HepG2 (cell line): ENCODE results near the gene CKS1B. TPM values are rescaled to one million over a fixed set of nuclear protein-coding genes. Genes with fewer than 3 reads are reported as not detected.

Experiments
- BCL3 ChIP-seq: sonication (generic); formaldehyde crosslinking; IDR thresholded peaks from 2 replicates; pipeline ENCODE4 v1.5.1; 2020; ENCODE audit warnings: mild to moderate bottlenecking, missing genetic modification reagents, moderate library complexity
- GTF3A ChIP-seq: sonication (generic); formaldehyde crosslinking; conservative IDR thresholded peaks from 2 replicates; pipeline ENCODE4 v1.4.0; 2020; ENCODE audit warnings: mild to moderate bottlenecking, missing genetic modification reagents
- KMT2B ChIP-seq: IDR thresholded peaks from 2 replicates; pipeline ENCODE4 v1.6.1; 2016; ENCODE audit warnings: missing genetic modification reagents, missing compliant biosample characterization
- RBAK ChIP-seq: sonication (generic); formaldehyde crosslinking; IDR thresholded peaks from 2 replicates; pipeline ENCODE4 v1.5.1; 2020; ENCODE audit warnings: mild to moderate bottlenecking, missing genetic modification reagents
- SMARCC2 ChIP-seq: fragments of 450-650 bp; IDR thresholded peaks from 2 replicates; pipeline ENCODE4 v1.6.1; 2017; ENCODE audit warnings: antibody characterized with exemption, mild to moderate bottlenecking
- TCF7L2 ChIP-seq: IDR thresholded peaks from 2 replicates; pipeline ENCODE4 v1.6.1; 2011; ENCODE audit warnings: mild to moderate bottlenecking, low read depth, low read length, moderate library complexity
- WIZ ChIP-seq: sonication (generic); formaldehyde crosslinking; IDR thresholded peaks from 2 replicates; pipeline ENCODE4 v1.5.1; 2020; ENCODE audit warnings: mild to moderate bottlenecking, missing genetic modification reagents
- YEATS4 ChIP-seq: sonication (generic); formaldehyde crosslinking; IDR thresholded peaks from 2 replicates; pipeline ENCODE4 v1.4.0; 2020; ENCODE audit warnings: missing genetic modification reagents, borderline replicate concordance
- ZBTB3 ChIP-seq: sonication (generic); formaldehyde crosslinking; IDR thresholded peaks from 2 replicates; pipeline ENCODE4 v1.4.0; 2020; ENCODE audit warnings: low read depth, mild to moderate bottlenecking, moderate library complexity, missing genetic modification reagents, borderline replicate concordance
- ZNF264 ChIP-seq: sonication (generic); formaldehyde crosslinking; IDR thresholded peaks from 2 replicates; pipeline ENCODE4 v1.4.0; 2020; ENCODE audit warnings: missing genetic modification reagents
- ZNF33B ChIP-seq: sonication (generic); formaldehyde crosslinking; IDR thresholded peaks from 2 replicates; pipeline ENCODE4 v1.5.1; 2020; ENCODE audit warnings: mild to moderate bottlenecking, missing genetic modification reagents
- ZNF484 ChIP-seq: sonication (generic); formaldehyde crosslinking; IDR thresholded peaks from 2 replicates; pipeline ENCODE4 v1.5.1; 2020; ENCODE audit warnings: mild to moderate bottlenecking, low read depth, missing genetic modification reagents, borderline replicate concordance
- ZSCAN9 ChIP-seq: IDR thresholded peaks from 2 replicates; pipeline ENCODE4 v1.6.1; 2016; ENCODE audit warnings: borderline replicate concordance
- polyA plus RNA-seq, 8 experiments: library from polyadenylated mRNA; depleted of rRNA in 3 of 8; stranded (reverse) in 7 of 8; unstranded in 1 of 8; fragments of >200 nt; fragmentation: Illumina TruSeq in 4 of 8; extraction: Trizol in 4 of 8; gene quantifications; 2 replicates each; pipeline versions ENCODE4 v1.2.1 to v1.2.3, GENCODE V29; 2011 to 2016; ENCODE audit warnings: low read depth in 4 of 8, missing spikeins in 1 of 8, mixed read lengths in 1 of 8; ENCODE audit not compliant: insufficient read depth in 1 of 8
- total RNA-seq, 5 experiments: library from RNA; depleted of rRNA; stranded (reverse); fragments of >200 nt; fragmentation: Illumina TruSeq; extraction: Trizol; gene quantifications; 2 replicates each; pipeline ENCODE4 v1.2.3, GENCODE V29; 2016; ENCODE audit warnings: low read depth in 1 of 5
- TF ChIP-seq, protein P1 (sequence below): sonication (generic); formaldehyde crosslinking; IDR thresholded peaks from 2 replicates; pipeline ENCODE4 v1.4.0; 2020; ENCODE audit warnings: missing genetic modification reagents
- TF ChIP-seq, protein P2 (sequence below): IDR thresholded peaks from 2 replicates; pipeline ENCODE4 v1.6.1; 2016; ENCODE audit warnings: low read depth, missing genetic modification reagents, missing compliant biosample characterization
- TF ChIP-seq, protein P3 (sequence below): sonication (generic); formaldehyde crosslinking; IDR thresholded peaks from 2 replicates; pipeline ENCODE4 v1.8.0; 2022; ENCODE audit warnings: mild to moderate bottlenecking, missing genetic modification reagents; ENCODE audit not compliant: insufficient replicate concordance
- TF ChIP-seq, protein P4 (sequence below): sonication (generic); formaldehyde crosslinking; IDR thresholded peaks from 2 replicates; pipeline ENCODE4 v1.5.0; 2020; ENCODE audit warnings: missing genetic modification reagents

CKS1B gene
- total and polyA plus RNA-seq, 2 of the 13 experiments (the other 11 are each of a cell fraction or from before 2014, with no cell fraction given) = 217 to 222 TPM

- TF ChIP-seq, protein P1, sequence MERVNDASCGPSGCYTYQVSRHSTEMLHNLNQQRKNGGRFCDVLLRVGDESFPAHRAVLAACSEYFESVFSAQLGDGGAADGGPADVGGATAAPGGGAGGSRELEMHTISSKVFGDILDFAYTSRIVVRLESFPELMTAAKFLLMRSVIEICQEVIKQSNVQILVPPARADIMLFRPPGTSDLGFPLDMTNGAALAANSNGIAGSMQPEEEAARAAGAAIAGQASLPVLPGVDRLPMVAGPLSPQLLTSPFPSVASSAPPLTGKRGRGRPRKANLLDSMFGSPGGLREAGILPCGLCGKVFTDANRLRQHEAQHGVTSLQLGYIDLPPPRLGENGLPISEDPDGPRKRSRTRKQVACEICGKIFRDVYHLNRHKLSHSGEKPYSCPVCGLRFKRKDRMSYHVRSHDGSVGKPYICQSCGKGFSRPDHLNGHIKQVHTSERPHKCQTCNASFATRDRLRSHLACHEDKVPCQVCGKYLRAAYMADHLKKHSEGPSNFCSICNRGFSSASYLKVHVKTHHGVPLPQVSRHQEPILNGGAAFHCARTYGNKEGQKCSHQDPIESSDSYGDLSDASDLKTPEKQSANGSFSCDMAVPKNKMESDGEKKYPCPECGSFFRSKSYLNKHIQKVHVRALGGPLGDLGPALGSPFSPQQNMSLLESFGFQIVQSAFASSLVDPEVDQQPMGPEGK (CRISPR knock-in tag) = peak; percentile 38; the same call in 1 of the 2 replicates
- 0 out of 2 replicates have a peak, but pooled peaks have one; percentile 21 for TF ChIP-seq ZNF264 (CRISPR knock-in tag)
- TF ChIP-seq, protein P2, sequence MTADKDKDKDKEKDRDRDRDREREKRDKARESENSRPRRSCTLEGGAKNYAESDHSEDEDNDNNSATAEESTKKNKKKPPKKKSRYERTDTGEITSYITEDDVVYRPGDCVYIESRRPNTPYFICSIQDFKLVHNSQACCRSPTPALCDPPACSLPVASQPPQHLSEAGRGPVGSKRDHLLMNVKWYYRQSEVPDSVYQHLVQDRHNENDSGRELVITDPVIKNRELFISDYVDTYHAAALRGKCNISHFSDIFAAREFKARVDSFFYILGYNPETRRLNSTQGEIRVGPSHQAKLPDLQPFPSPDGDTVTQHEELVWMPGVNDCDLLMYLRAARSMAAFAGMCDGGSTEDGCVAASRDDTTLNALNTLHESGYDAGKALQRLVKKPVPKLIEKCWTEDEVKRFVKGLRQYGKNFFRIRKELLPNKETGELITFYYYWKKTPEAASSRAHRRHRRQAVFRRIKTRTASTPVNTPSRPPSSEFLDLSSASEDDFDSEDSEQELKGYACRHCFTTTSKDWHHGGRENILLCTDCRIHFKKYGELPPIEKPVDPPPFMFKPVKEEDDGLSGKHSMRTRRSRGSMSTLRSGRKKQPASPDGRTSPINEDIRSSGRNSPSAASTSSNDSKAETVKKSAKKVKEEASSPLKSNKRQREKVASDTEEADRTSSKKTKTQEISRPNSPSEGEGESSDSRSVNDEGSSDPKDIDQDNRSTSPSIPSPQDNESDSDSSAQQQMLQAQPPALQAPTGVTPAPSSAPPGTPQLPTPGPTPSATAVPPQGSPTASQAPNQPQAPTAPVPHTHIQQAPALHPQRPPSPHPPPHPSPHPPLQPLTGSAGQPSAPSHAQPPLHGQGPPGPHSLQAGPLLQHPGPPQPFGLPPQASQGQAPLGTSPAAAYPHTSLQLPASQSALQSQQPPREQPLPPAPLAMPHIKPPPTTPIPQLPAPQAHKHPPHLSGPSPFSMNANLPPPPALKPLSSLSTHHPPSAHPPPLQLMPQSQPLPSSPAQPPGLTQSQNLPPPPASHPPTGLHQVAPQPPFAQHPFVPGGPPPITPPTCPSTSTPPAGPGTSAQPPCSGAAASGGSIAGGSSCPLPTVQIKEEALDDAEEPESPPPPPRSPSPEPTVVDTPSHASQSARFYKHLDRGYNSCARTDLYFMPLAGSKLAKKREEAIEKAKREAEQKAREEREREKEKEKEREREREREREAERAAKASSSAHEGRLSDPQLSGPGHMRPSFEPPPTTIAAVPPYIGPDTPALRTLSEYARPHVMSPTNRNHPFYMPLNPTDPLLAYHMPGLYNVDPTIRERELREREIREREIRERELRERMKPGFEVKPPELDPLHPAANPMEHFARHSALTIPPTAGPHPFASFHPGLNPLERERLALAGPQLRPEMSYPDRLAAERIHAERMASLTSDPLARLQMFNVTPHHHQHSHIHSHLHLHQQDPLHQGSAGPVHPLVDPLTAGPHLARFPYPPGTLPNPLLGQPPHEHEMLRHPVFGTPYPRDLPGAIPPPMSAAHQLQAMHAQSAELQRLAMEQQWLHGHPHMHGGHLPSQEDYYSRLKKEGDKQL (CRISPR knock-in tag) = no peak
- no peak for TF ChIP-seq GTF3A (CRISPR knock-in tag)
- TF ChIP-seq BCL3 = no peak
- TF ChIP-seq, protein P3, sequence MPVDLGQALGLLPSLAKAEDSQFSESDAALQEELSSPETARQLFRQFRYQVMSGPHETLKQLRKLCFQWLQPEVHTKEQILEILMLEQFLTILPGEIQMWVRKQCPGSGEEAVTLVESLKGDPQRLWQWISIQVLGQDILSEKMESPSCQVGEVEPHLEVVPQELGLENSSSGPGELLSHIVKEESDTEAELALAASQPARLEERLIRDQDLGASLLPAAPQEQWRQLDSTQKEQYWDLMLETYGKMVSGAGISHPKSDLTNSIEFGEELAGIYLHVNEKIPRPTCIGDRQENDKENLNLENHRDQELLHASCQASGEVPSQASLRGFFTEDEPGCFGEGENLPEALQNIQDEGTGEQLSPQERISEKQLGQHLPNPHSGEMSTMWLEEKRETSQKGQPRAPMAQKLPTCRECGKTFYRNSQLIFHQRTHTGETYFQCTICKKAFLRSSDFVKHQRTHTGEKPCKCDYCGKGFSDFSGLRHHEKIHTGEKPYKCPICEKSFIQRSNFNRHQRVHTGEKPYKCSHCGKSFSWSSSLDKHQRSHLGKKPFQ (CRISPR knock-in tag) = no peak
- TF ChIP-seq, protein P4, sequence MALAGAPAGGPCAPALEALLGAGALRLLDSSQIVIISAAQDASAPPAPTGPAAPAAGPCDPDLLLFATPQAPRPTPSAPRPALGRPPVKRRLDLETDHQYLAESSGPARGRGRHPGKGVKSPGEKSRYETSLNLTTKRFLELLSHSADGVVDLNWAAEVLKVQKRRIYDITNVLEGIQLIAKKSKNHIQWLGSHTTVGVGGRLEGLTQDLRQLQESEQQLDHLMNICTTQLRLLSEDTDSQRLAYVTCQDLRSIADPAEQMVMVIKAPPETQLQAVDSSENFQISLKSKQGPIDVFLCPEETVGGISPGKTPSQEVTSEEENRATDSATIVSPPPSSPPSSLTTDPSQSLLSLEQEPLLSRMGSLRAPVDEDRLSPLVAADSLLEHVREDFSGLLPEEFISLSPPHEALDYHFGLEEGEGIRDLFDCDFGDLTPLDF (CRISPR knock-in tag) = peak; percentile 87
- TF ChIP-seq ZNF484 (CRISPR knock-in tag) = no peak
- TF ChIP-seq ZBTB3 (CRISPR knock-in tag) = no peak
- no peak for TF ChIP-seq WIZ
- no peak for TF ChIP-seq RBAK (CRISPR knock-in tag)
- TF ChIP-seq TCF7L2 = no peak
- no peak for TF ChIP-seq ZNF33B
- no peak for TF ChIP-seq SMARCC2
- TF ChIP-seq ZSCAN9 (CRISPR knock-in tag) = peak; percentile 29; the same call in 1 of the 2 replicates
- TF ChIP-seq KMT2B (CRISPR knock-in tag) = peak; percentile 85
- peak; percentile 64; the same call in 1 of the 2 replicates for TF ChIP-seq YEATS4
Observed at GRCh38 chr1:154982897-154983648, 8.6 kb downstream of the CKS1B start, which contains the start of gene FLAD1 (continued).
